HEK293 (cell line): Measurements from ENCODE around the gene SRRM4.

Experiments used
- CTCF ChIP-seq: fragments of 450-650 bp; formaldehyde crosslinking; IDR thresholded peaks from 2 replicates; pipeline ENCODE4 v1.5.1; 2016; ENCODE audit warnings: missing biosample characterization, missing genetic modification characterization
- PBX3 ChIP-seq: sonication (generic); formaldehyde crosslinking; IDR thresholded peaks from 2 replicates; pipeline ENCODE4 v1.8.1; 2022; ENCODE audit warnings: mild to moderate bottlenecking, moderate library complexity, missing genetic modification reagents
- PRDM10 ChIP-seq: fragments of 450-650 bp; formaldehyde crosslinking; IDR thresholded peaks from 2 replicates; pipeline ENCODE4 v1.5.1; 2016; ENCODE audit warnings: missing biosample characterization, missing genetic modification characterization
- REST ChIP-seq: fragments of 450-650 bp; formaldehyde crosslinking; IDR thresholded peaks from 2 replicates; pipeline ENCODE4 v1.5.1; 2016; ENCODE audit warnings: missing biosample characterization, missing genetic modification characterization
- SP2 ChIP-seq: fragments of 450-650 bp; formaldehyde crosslinking; IDR thresholded peaks from 2 replicates; pipeline ENCODE4 v1.5.1; 2016; ENCODE audit warnings: missing biosample characterization, missing genetic modification characterization
- ZBTB20 ChIP-seq: fragments of 450-650 bp; formaldehyde crosslinking; IDR thresholded peaks from 2 replicates; pipeline ENCODE4 v1.5.1; 2016; ENCODE audit warnings: missing biosample characterization, missing genetic modification characterization
- ZBTB7A ChIP-seq: fragments of 450-650 bp; formaldehyde crosslinking; IDR thresholded peaks from 2 replicates; pipeline ENCODE4 v1.5.1; 2016; ENCODE audit warnings: low read depth, missing biosample characterization, missing genetic modification characterization
- ZNF138 ChIP-seq: fragments of 450-650 bp; formaldehyde crosslinking; IDR thresholded peaks from 2 replicates; pipeline ENCODE4 v1.5.1; 2016; ENCODE audit warnings: missing biosample characterization, missing genetic modification characterization, borderline replicate concordance
- ZNF354C ChIP-seq: fragments of 450-650 bp; formaldehyde crosslinking; IDR thresholded peaks from 2 replicates; pipeline ENCODE4 v1.5.1; 2016; ENCODE audit warnings: missing biosample characterization, missing genetic modification characterization, low read depth, borderline replicate concordance
- ZNF580 ChIP-seq: fragments of 450-650 bp; formaldehyde crosslinking; IDR thresholded peaks from 2 replicates; pipeline ENCODE4 v1.5.1; 2016; ENCODE audit warnings: missing biosample characterization, missing genetic modification characterization
- ZSCAN18 ChIP-seq: fragments of 450-650 bp; formaldehyde crosslinking; IDR thresholded peaks from 2 replicates; pipeline ENCODE4 v1.5.1; 2016; ENCODE audit warnings: missing biosample characterization, missing genetic modification characterization
- ZXDB ChIP-seq: fragments of 450-650 bp; formaldehyde crosslinking; IDR thresholded peaks from 2 replicates; pipeline ENCODE4 v1.5.1; 2016; ENCODE audit warnings: missing biosample characterization, missing genetic modification characterization

- TF ChIP-seq ZXDB (tag by site-specific recombination) (no peak), ZBTB20 (tag by site-specific recombination) (no peak), PBX3 (CRISPR knock-in tag) (no peak), SP2 (tag by site-specific recombination) (no peak), CTCF (tag by site-specific recombination) (no peak), ZBTB7A (no peak), PRDM10 (tag by site-specific recombination) (no peak), REST (no peak), ZNF354C (tag by site-specific recombination) (no peak), ZNF138 (tag by site-specific recombination) (no peak), ZSCAN18 (tag by site-specific recombination) (no peak), ZNF580 (tag by site-specific recombination) (no peak)
These were observed 94.0 kb downstream of the SRRM4 start for GRCh38 chr12:119075222-119075787.
